ENCODE results near the gene PNPO. TPM values are rescaled to one million over a fixed set of nuclear protein-coding genes. Genes with fewer than 3 reads are reported as not detected.
A peak's percentile ranks its signal among the peaks of the same experiment; 100 is the strongest.
"Not testable (repeated sequence)": the region's sequence is repeated elsewhere in the genome, so short reads cannot be mapped to it uniquely, and the experiment has no call there.

Gene PNPO
- total RNA-seq, 1 donor from 2014 or later: 21.1 TPM

GRCh38 chr17:47973541-47973940 lies 32.2 kb downstream of the PNPO start:
- no peak for DNase-seq (ENCODE audit: low read depth, low spot score)

- DNase-seq (ENCODE audit: low read depth, low spot score): no peak
Observed at GRCh38 chr17:47975189-47975822, 33.9 kb downstream of the PNPO start.

- no peak for DNase-seq (ENCODE audit: low read depth, low spot score)
Observed at GRCh38 chr17:47975823-47976205, 34.4 kb downstream of the PNPO start.

- DNase-seq (ENCODE audit: low read depth, low spot score): peak; percentile 10
Observed at GRCh38 chr17:47978324-47978723, 37.0 kb downstream of the PNPO start.

- DNase-seq (ENCODE audit: low read depth, low spot score): no peak
Observed at GRCh38 chr17:47980541-47980940, 39.2 kb downstream of the PNPO start.

- DNase-seq (ENCODE audit: low read depth, low spot score): no peak
Observed at GRCh38 chr17:47981462-47981861, 40.1 kb downstream of the PNPO start.

GRCh38 chr17:47982091-47982617 lies 40.8 kb downstream of the PNPO start:
- DNase-seq (ENCODE audit: low read depth, low spot score): no peak

GRCh38 chr17:47982645-47983390 lies 41.4 kb downstream of the PNPO start:
- DNase-seq (ENCODE audit: low read depth, low spot score): no peak

GRCh38 chr17:47983492-47984223 lies 42.3 kb downstream of the PNPO start:
- no peak for DNase-seq (ENCODE audit: low read depth, low spot score)

GRCh38 chr17:47986520-47986919 lies 45.1 kb downstream of the PNPO start:
- no peak for DNase-seq (ENCODE audit: low read depth, low spot score)

GRCh38 chr17:47987240-47987835 lies 46.0 kb downstream of the PNPO start:
- DNase-seq (ENCODE audit: low read depth, low spot score): no peak

GRCh38 chr17:47988445-47988844 lies 47.1 kb downstream of the PNPO start:
- DNase-seq (ENCODE audit: low read depth, low spot score): not testable (repeated sequence)

- DNase-seq (ENCODE audit: low read depth, low spot score): no peak
Observed at GRCh38 chr17:47989159-47989558, 47.8 kb downstream of the PNPO start.

GRCh38 chr17:47989700-47990099 lies 48.3 kb downstream of the PNPO start:
- DNase-seq (ENCODE audit: low read depth, low spot score): no peak

GRCh38 chr17:47990962-47991731 lies 49.8 kb downstream of the PNPO start:
- DNase-seq (ENCODE audit: low read depth, low spot score): no peak

- DNase-seq (ENCODE audit: low read depth, low spot score): no peak
Observed at GRCh38 chr17:47992216-47992615, 50.8 kb downstream of the PNPO start.

- DNase-seq (ENCODE audit: low read depth, low spot score): no peak
Observed at GRCh38 chr17:47993031-47993564, 51.7 kb downstream of the PNPO start.

GRCh38 chr17:47993964-47994363 lies 52.6 kb downstream of the PNPO start:
- DNase-seq (ENCODE audit: low read depth, low spot score): no peak

GRCh38 chr17:47994724-47995123 lies 53.4 kb downstream of the PNPO start:
- DNase-seq (ENCODE audit: low read depth, low spot score): no peak

- DNase-seq (ENCODE audit: low read depth, low spot score): no peak
Observed at GRCh38 chr17:47995241-47995935, 54.0 kb downstream of the PNPO start.

All from pulmonary artery endothelial cell (primary cell).